H9 (cell line): ENCODE results near the gene SLC6A8. TPM values are rescaled to one million over a fixed set of nuclear protein-coding genes. Genes with fewer than 3 reads are reported as not detected.

Experiments
- DNase-seq: peaks from one replicate; pipeline ENCODE4 v3.0.0-alpha.2; 2017
- H2AFZ ChIP-seq: one replicate; pipeline ENCODE4 v1.6.1; 2013; ENCODE audit warnings: mild to moderate bottlenecking, low read length, control low read depth, moderate library complexity
- H2AK5ac ChIP-seq: 2 replicates; pipeline ENCODE4 v1.6.1; 2013; ENCODE audit warnings: low read length, control low read depth, mixed read lengths; ENCODE audit not compliant: insufficient read length
- H2BK120ac ChIP-seq: one replicate; pipeline ENCODE4 v1.6.1; 2013; ENCODE audit warnings: low read depth, mild to moderate bottlenecking, low read length, control low read depth, inconsistent platforms; ENCODE audit not compliant: poor library complexity, severe bottlenecking
- H2BK12ac ChIP-seq: 2 replicates; pipeline ENCODE4 v1.6.1; 2013; ENCODE audit warnings: low read length, control low read depth, mixed read lengths, low read depth; ENCODE audit not compliant: insufficient read length
- H2BK15ac ChIP-seq: 2 replicates; pipeline ENCODE4 v1.6.1; 2013; ENCODE audit warnings: low read depth, low read length, control low read depth
- H2BK20ac ChIP-seq: one replicate; pipeline ENCODE4 v1.6.1; 2013; ENCODE audit warnings: low read depth, mild to moderate bottlenecking, low read length, control low read depth, inconsistent platforms; ENCODE audit not compliant: poor library complexity, severe bottlenecking
- H2BK5ac ChIP-seq: 2 replicates; pipeline ENCODE4 v1.6.1; 2013; ENCODE audit warnings: low read length, control low read depth, mixed read lengths; ENCODE audit not compliant: insufficient read length
- H3K14ac ChIP-seq: 2 replicates; pipeline ENCODE4 v1.6.1; 2013; ENCODE audit warnings: low read length, control low read depth; ENCODE audit not compliant: insufficient read depth
- H3K18ac ChIP-seq: 2 replicates; pipeline ENCODE4 v1.6.1; 2013; ENCODE audit warnings: low read depth, mild to moderate bottlenecking, mixed read lengths, low read length, control low read depth; ENCODE audit not compliant: insufficient read length
- H3K23ac ChIP-seq: 2 replicates; pipeline ENCODE4 v1.6.1; 2013; ENCODE audit warnings: low read length, control low read depth, mixed read lengths, low read depth; ENCODE audit not compliant: insufficient read length
- H3K23me2 ChIP-seq: 2 replicates; pipeline ENCODE4 v1.6.1; 2013; ENCODE audit warnings: low read depth, mild to moderate bottlenecking, mixed read lengths, low read length, control low read depth; ENCODE audit not compliant: insufficient read length, poor library complexity, severe bottlenecking
- H3K27ac ChIP-seq: 2 replicates; pipeline ENCODE4 v1.5.1; 2013; ENCODE audit warnings: low read length, control low read depth, mixed read lengths, low read depth; ENCODE audit not compliant: insufficient read length
- H3K27me3 ChIP-seq: 2 replicates; pipeline ENCODE4 v1.6.1; 2013; ENCODE audit warnings: low read length, control low read depth, inconsistent platforms; ENCODE audit not compliant: insufficient read depth
- H3K4ac ChIP-seq: 2 replicates; pipeline ENCODE4 v1.6.1; 2013; ENCODE audit warnings: low read depth, mild to moderate bottlenecking, control low read depth, inconsistent platforms, low read length, moderate library complexity
- H3K4me1 ChIP-seq: 2 replicates; pipeline ENCODE4 v1.6.1; 2013; ENCODE audit warnings: low read length, control low read depth, inconsistent platforms; ENCODE audit not compliant: insufficient read depth
- H3K4me2 ChIP-seq: 2 replicates; pipeline ENCODE4 v1.6.1; 2013; ENCODE audit warnings: low read length, control low read depth, mixed read lengths; ENCODE audit not compliant: insufficient read length, insufficient read depth
- H3K56ac ChIP-seq: 2 replicates; pipeline ENCODE4 v1.6.1; 2013; ENCODE audit warnings: low read depth, mild to moderate bottlenecking, mixed read lengths, low read length, control low read depth; ENCODE audit not compliant: insufficient read length
- H3K79me1 ChIP-seq: 2 replicates; pipeline ENCODE4 v1.6.1; 2013; ENCODE audit warnings: low read depth, mild to moderate bottlenecking, moderate library complexity, low read length, control low read depth, inconsistent platforms; ENCODE audit not compliant: insufficient read depth, poor library complexity, severe bottlenecking
- H3K79me2 ChIP-seq: 2 replicates; pipeline ENCODE4 v1.6.1; 2013; ENCODE audit warnings: low read length, control low read depth, inconsistent platforms; ENCODE audit not compliant: insufficient read depth
- H3K9ac ChIP-seq: 2 replicates; pipeline ENCODE4 v1.6.1; 2013; ENCODE audit warnings: low read length, control low read depth, mixed read lengths; ENCODE audit not compliant: insufficient read length; ENCODE audit errors: extremely low read depth
- H3K9me3 ChIP-seq: one replicate; pipeline ENCODE4 v1.6.1; 2013; ENCODE audit warnings: low read depth, low read length, inconsistent platforms; ENCODE audit not compliant: control insufficient read depth
- H3T11ph ChIP-seq: one replicate; pipeline ENCODE4 v1.6.1; 2013; ENCODE audit warnings: mild to moderate bottlenecking, low read length, control low read depth, inconsistent platforms
- H4K20me1 ChIP-seq: one replicate; pipeline ENCODE4 v1.6.1; 2013; ENCODE audit not compliant: control insufficient read depth, insufficient read length, insufficient read depth
- H4K5ac ChIP-seq: 2 replicates; pipeline ENCODE4 v1.6.1; 2013; ENCODE audit warnings: low read depth, mild to moderate bottlenecking, mixed read lengths, low read length, control low read depth; ENCODE audit not compliant: insufficient read length
- H4K8ac ChIP-seq: replicated peaks from 2 replicates; pipeline ENCODE4 v1.6.1; 2013; ENCODE audit warnings: low read length, control low read depth, mixed read lengths, low read depth; ENCODE audit not compliant: insufficient read length
- H4K91ac ChIP-seq: 2 replicates; pipeline ENCODE4 v1.6.1; 2013; ENCODE audit warnings: low read depth, mild to moderate bottlenecking, moderate library complexity, mixed read lengths, low read length, control low read depth; ENCODE audit not compliant: insufficient read length
- H3K27ac Mint-ChIP-seq, 3 experiments: 2 replicates in 2 of 3; 3 replicates in 1 of 3; pipeline ENCODE4 v1.8.0; 2020 to 2021; ENCODE audit warnings: mixed read lengths in 3 of 3, mild to moderate bottlenecking in 1 of 3, moderate library complexity in 1 of 3
- H3K27me3 Mint-ChIP-seq: 2 replicates; pipeline ENCODE4 v1.8.0; 2021; ENCODE audit warnings: low read depth, mild to moderate bottlenecking, moderate library complexity, mixed read lengths
- H3K36me3 Mint-ChIP-seq, 3 experiments: 2 replicates in 2 of 3; 3 replicates in 1 of 3; pipeline ENCODE4 v1.8.0; 2020 to 2021; ENCODE audit warnings: low read depth in 3 of 3, mixed read lengths in 3 of 3; ENCODE audit not compliant: insufficient read depth in 1 of 3
- H3K4me1 Mint-ChIP-seq, 2 experiments: 2 replicates each; pipeline ENCODE4 v1.8.0; 2020; ENCODE audit warnings: mixed read lengths in 2 of 2
- H3K4me3 Mint-ChIP-seq, 2 experiments: 2 replicates in 1 of 2; 3 replicates in 1 of 2; pipeline ENCODE4 v1.8.0; 2020 to 2021; ENCODE audit warnings: mild to moderate bottlenecking in 2 of 2, mixed read lengths in 2 of 2, moderate library complexity in 1 of 2
- H3K9me3 Mint-ChIP-seq, 2 experiments: 2 replicates in 1 of 2; 3 replicates in 1 of 2; pipeline ENCODE4 v1.8.0; 2020; ENCODE audit warnings: mild to moderate bottlenecking in 2 of 2, mixed read lengths in 2 of 2, moderate library complexity in 1 of 2
- CTCF ChIP-seq: fragments of 200-600 bp; sonication (generic); conservative IDR thresholded peaks from 3 replicates; pipeline ENCODE4 v1.8.0; 2021; ENCODE audit warnings: antibody characterized with exemption, mild to moderate bottlenecking
- WGBS: extraction: QIAGEN DNeasy Blood & Tissue Kit; methylation state at CpG from one replicate; pipeline ENCODE4 v1.1.7; 2013; ENCODE audit warnings: missing lambda C conversion rate, low lambda C conversion rate, mixed read lengths; ENCODE audit not compliant: insufficient read length; ENCODE audit errors: extremely low coverage; 5-methylcytosine and 5-hydroxymethylcytosine counted together
- total RNA-seq: library from RNA; stranded (reverse); gene quantifications from 2 replicates; pipeline ENCODE4 v1.2.1, GENCODE V29; 2021

SLC6A8 gene
- total RNA-seq, 1 experiment from 2014 or later: 229 TPM

GRCh38 chrX:153645921-153646488, 41.7 kb upstream of the SLC6A8 start:
- peaks cover 72% of the 10 kb centered on the region for H3K27me3 Mint-ChIP-seq

More at GRCh38 chrX:153645921-153646488, 41.7 kb upstream of the SLC6A8 start:
- H2BK20ac ChIP-seq: no peak overlapping the region
- H4K91ac ChIP-seq: no peak overlapping the region
- H2BK5ac ChIP-seq: no peak overlapping the region
- no peak overlapping the region for H2BK15ac ChIP-seq
- Mint-ChIP-seq H3K27ac (no peak overlapping the region), H3K36me3 (peaks cover 0 to 4% (median 0%) of the 10 kb centered on the region in 3 experiments; a peak in 2 of 7 replicates), H3K4me3 (no peak overlapping the region; a peak in 1 of 5 replicates), H3K4me1 (peaks cover 10 to 15% of the 10 kb centered on the region in 2 experiments), H3K9me3 (peaks cover 45 to 60% of the 10 kb centered on the region in 2 experiments)
- DNase-seq: no peak
- TF ChIP-seq CTCF: no peak
- no peak overlapping the region for H3K4ac ChIP-seq
- H3K4me1 ChIP-seq: no peaks in the 10 kb centered on the region; the same call in 1 of the 2 replicates
- H3K79me1 ChIP-seq: no peaks in the 10 kb centered on the region
- no peak overlapping the region for H3K9ac ChIP-seq
- no peak overlapping the region for H3T11ph ChIP-seq
- H4K8ac ChIP-seq: no peak overlapping the region
- H4K5ac ChIP-seq: no peak overlapping the region
- WGBS: no CpG with 5 or more reads among the region's 10 CpGs
- H3K18ac ChIP-seq: no peak overlapping the region
- H2AK5ac ChIP-seq: no peak overlapping the region
- H3K4me2 ChIP-seq: no peak overlapping the region
- no peak overlapping the region for H2BK120ac ChIP-seq
- H3K14ac ChIP-seq: no peak overlapping the region
- H2AFZ ChIP-seq: no peak overlapping the region
- H3K23ac ChIP-seq: no peak overlapping the region
- H3K23me2 ChIP-seq: peaks cover 14% of the 10 kb centered on the region
- no peak overlapping the region for H3K56ac ChIP-seq
- no peak overlapping the region for H2BK12ac ChIP-seq
- H3K9me3 ChIP-seq: peaks cover 33% of the 10 kb centered on the region
- H3K79me2 ChIP-seq: no peaks in the 10 kb centered on the region
- no peak overlapping the region for H3K27ac ChIP-seq
- H3K27me3 ChIP-seq: peaks cover 58% of the 10 kb centered on the region
- no peaks in the 10 kb centered on the region for H4K20me1 ChIP-seq
